PC-3 (cell line): ENCODE measurements around the gene PACRG. TPM values are rescaled to one million over a fixed set of nuclear protein-coding genes. Genes with fewer than 3 reads are reported as not detected.

Source experiments
- ATAC-seq: fragments of 200-7000 bp; cut with Tn5 transposase; 2 replicates; pipeline ENCODE4 v1.9.1; 2020; ENCODE audit warnings: mild to moderate bottlenecking, moderate library complexity
- BruUV-seq: library from RNA; stranded (reverse); fragments of 400-500 nt; replicated peaks from 2 replicates; lab custom pipeline; 2021; lab: Mats Ljungman, UMichigan
- CTCF ChIA-PET: fragments of 300-600 bp; sonication (Branson Sonifier 250); formaldehyde crosslinking; loops from one replicate; lab custom pipeline; 2022; ENCODE audit warnings: antibody characterized with exemption; lab: Charles Lee
- POLR2A ChIA-PET: fragments of 300-600 bp; sonication (Branson Sonifier 250); formaldehyde crosslinking; loops from one replicate; lab custom pipeline; 2022; ENCODE audit warnings: antibody characterized with exemption; ENCODE audit not compliant: unreplicated experiment; lab: Charles Lee
- DNase-seq: peaks from one replicate; pipeline ENCODE4 v3.0.0-alpha.2; 2015
- H2AFZ ChIP-seq: fragments of 300-600 bp; sonication (generic); 2 replicates; pipeline ENCODE4 v1.6.0; 2016; ENCODE audit warnings: antibody characterized with exemption, low read length
- H3F3A ChIP-seq: fragments of 300-600 bp; sonication (generic); one replicate; pipeline ENCODE4 v1.6.0; 2017; ENCODE audit warnings: antibody characterized with exemption, low read length, control low read depth, mild to moderate bottlenecking; ENCODE audit not compliant: unreplicated experiment
- H3K27ac ChIP-seq: fragments of 300-600 bp; sonication (generic); 2 replicates; pipeline ENCODE4 v1.5.1; 2016; ENCODE audit warnings: mild to moderate bottlenecking, low read length
- H3K27me3 ChIP-seq: fragments of 300-600 bp; sonication (generic); 2 replicates; pipeline ENCODE4 v1.6.1; 2016; ENCODE audit warnings: low read length, mixed read lengths
- H3K36me3 ChIP-seq: fragments of 300-600 bp; sonication (generic); 2 replicates; pipeline ENCODE4 v1.6.1; 2016; ENCODE audit warnings: low read depth, mixed run types, low read length, mixed read lengths
- H3K4me1 ChIP-seq: fragments of 300-600 bp; sonication (generic); 2 replicates; pipeline ENCODE4 v1.5.1; 2016; ENCODE audit warnings: low read length; ENCODE audit not compliant: insufficient read depth
- H3K4me2 ChIP-seq: fragments of 300-600 bp; sonication (generic); 2 replicates; pipeline ENCODE4 v1.6.0; 2016; ENCODE audit warnings: low read length
- H3K4me3 ChIP-seq: fragments of 300-600 bp; sonication (generic); 2 replicates; pipeline ENCODE4 v1.5.1; 2016; ENCODE audit warnings: mild to moderate bottlenecking, low read length, mixed read lengths
- H3K79me2 ChIP-seq: fragments of 300-600 bp; sonication (generic); 2 replicates; pipeline ENCODE4 v1.6.1; 2017; ENCODE audit warnings: low read length, mixed read lengths
- H3K9ac ChIP-seq: fragments of 300-600 bp; sonication (generic); 2 replicates; pipeline ENCODE4 v1.6.0; 2016; ENCODE audit warnings: mild to moderate bottlenecking, low read length
- H3K9me2 ChIP-seq: fragments of 300-600 bp; sonication (generic); replicated peaks from 2 replicates; pipeline ENCODE4 v1.6.1; 2016; ENCODE audit warnings: mixed run types, low read length, mixed read lengths
- H3K9me3 ChIP-seq: fragments of 300-600 bp; sonication (generic); 2 replicates; pipeline ENCODE4 v1.6.1; 2016; ENCODE audit warnings: low read length, mixed read lengths
- H4K20me1 ChIP-seq: fragments of 300-600 bp; sonication (generic); 2 replicates; pipeline ENCODE4 v1.6.1; 2016; ENCODE audit warnings: low read length, mixed read lengths
- EZH2 ChIP-seq: fragments of 300-600 bp; sonication (generic); IDR thresholded peaks from one replicate; pipeline ENCODE4 v1.6.1; 2017; ENCODE audit warnings: antibody characterized with exemption, mild to moderate bottlenecking, low read length; ENCODE audit not compliant: unreplicated experiment
- EZH2phosphoT487 ChIP-seq: fragments of 300-600 bp; sonication (generic); IDR thresholded peaks from 2 replicates; pipeline ENCODE4 v1.6.1; 2018; ENCODE audit warnings: mild to moderate bottlenecking, antibody characterized with exemption, low read length, borderline replicate concordance
- intact Hi-C: fragments of 100-400 bp; cut with micrococcal nuclease; formaldehyde crosslinking; loops from 2 replicates; pipeline ENCODE4 v1.9.0; 2023
- total RNA-seq: library from RNA; depleted of rRNA; stranded (reverse); fragments of >200 nt; gene quantifications from 2 replicates; pipeline ENCODE4 v1.2.3, GENCODE V29; 2014
- TF ChIP-seq, protein P1 (sequence below): fragments of 300-600 bp; sonication (generic); conservative IDR thresholded peaks from 2 replicates; pipeline ENCODE4 v1.5.1; 2017; ENCODE audit warnings: antibody characterized with exemption, low read depth, mild to moderate bottlenecking, low read length

The PACRG gene
- total RNA-seq, 1 experiment from 2014 or later, result not detected

DNA sequence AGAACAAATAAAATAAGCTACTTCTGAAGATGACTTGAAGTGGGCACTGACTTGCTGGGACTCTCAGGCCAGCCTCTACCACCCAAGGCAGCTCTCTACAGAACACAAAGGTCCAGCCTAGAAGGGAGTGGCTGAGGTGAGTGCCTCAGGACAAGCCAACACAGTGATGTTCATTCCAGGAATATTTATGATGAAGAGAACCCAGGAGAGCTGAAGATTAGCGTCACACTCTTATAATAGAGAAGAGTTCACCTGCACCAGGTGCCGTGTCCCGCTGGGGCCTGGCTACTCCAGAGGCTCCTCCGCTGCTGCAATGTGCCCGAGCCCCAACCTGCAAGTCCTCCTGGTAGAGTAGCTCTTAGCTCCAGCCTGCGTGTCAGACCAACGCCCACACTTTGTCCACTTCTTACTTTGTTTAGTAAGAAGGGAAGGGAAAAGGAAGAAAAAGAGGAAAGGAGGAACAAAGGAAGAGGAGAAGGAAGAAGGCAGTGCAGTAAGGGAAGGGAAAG is 504.3 kb downstream of the PACRG start:
- no peak overlapping the region for H2AFZ ChIP-seq
- no peaks in the 10 kb centered on the region for H3K9me3 ChIP-seq
- H3K27ac ChIP-seq, result no peak overlapping the region
- POLR2A ChIA-PET, result no interaction called here
- H4K20me1 ChIP-seq, result no peaks in the 10 kb centered on the region
- H3K4me1 ChIP-seq, result no peaks in the 10 kb centered on the region
- ATAC-seq, result no peak
- DNase-seq, result no peak
- CTCF ChIA-PET, result no interaction called here
- no peaks in the 10 kb centered on the region for H3K9me2 ChIP-seq
- H3K36me3 ChIP-seq, result no peaks in the 10 kb centered on the region
- no peak overlapping the region for H3K4me3 ChIP-seq
- no peak overlapping the region for H3K4me2 ChIP-seq
- no peaks in the 10 kb centered on the region for H3K27me3 ChIP-seq
- H3K79me2 ChIP-seq, result no peaks in the 10 kb centered on the region
- intact Hi-C loops, result no loop called here
- TF ChIP-seq EZH2phosphoT487, result no peak
- TF ChIP-seq, protein P1, sequence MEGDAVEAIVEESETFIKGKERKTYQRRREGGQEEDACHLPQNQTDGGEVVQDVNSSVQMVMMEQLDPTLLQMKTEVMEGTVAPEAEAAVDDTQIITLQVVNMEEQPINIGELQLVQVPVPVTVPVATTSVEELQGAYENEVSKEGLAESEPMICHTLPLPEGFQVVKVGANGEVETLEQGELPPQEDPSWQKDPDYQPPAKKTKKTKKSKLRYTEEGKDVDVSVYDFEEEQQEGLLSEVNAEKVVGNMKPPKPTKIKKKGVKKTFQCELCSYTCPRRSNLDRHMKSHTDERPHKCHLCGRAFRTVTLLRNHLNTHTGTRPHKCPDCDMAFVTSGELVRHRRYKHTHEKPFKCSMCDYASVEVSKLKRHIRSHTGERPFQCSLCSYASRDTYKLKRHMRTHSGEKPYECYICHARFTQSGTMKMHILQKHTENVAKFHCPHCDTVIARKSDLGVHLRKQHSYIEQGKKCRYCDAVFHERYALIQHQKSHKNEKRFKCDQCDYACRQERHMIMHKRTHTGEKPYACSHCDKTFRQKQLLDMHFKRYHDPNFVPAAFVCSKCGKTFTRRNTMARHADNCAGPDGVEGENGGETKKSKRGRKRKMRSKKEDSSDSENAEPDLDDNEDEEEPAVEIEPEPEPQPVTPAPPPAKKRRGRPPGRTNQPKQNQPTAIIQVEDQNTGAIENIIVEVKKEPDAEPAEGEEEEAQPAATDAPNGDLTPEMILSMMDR, result no peak
- TF ChIP-seq EZH2, result no peak
- no TSS peak for BruUV-seq
- H3K9ac ChIP-seq, result no peak overlapping the region
- no peaks in the 10 kb centered on the region for H3F3A ChIP-seq

DNA sequence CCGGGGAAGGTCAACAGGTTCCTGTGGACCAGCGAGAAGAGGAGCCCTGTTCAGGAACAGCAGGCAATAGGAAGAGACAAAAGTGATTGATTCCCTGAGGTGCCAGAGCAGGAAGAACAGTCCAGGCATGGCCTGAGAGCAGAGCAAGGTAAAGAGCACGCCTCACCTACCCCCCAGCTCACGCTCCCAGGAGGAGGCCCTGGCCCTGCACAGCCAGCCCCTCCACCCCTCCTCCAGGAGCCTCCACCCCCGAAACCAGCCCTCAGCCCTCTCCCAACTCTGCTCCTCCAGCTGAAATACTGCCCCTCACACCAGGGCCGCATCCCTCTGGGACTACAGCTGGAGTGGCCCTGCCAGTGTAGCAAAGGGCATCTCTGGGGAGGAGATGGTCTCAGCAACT is 504.9 kb downstream of the PACRG start:
- H3K27me3 ChIP-seq, result no peaks in the 10 kb centered on the region
- H3K9ac ChIP-seq, result no peak overlapping the region
- no peak overlapping the region for H3K4me3 ChIP-seq
- H4K20me1 ChIP-seq, result no peaks in the 10 kb centered on the region
- no peaks in the 10 kb centered on the region for H3K9me3 ChIP-seq
- no peak overlapping the region for H3K27ac ChIP-seq
- DNase-seq (no peak), ATAC-seq (no peak)
- H3K36me3 ChIP-seq, result no peaks in the 10 kb centered on the region
- intact Hi-C loops, result no loop called here
- CTCF ChIA-PET, result no interaction called here
- H3K4me1 ChIP-seq, result no peaks in the 10 kb centered on the region
- POLR2A ChIA-PET, result no interaction called here
- no peak overlapping the region for H2AFZ ChIP-seq
- TF ChIP-seq EZH2phosphoT487 (no peak), EZH2 (no peak)
- TF ChIP-seq, protein P1, result no peak
- no peaks in the 10 kb centered on the region for H3K9me2 ChIP-seq
- no peaks in the 10 kb centered on the region for H3K79me2 ChIP-seq
- BruUV-seq, result no TSS peak
- no peaks in the 10 kb centered on the region for H3F3A ChIP-seq
- H3K4me2 ChIP-seq, result no peak overlapping the region

DNA sequence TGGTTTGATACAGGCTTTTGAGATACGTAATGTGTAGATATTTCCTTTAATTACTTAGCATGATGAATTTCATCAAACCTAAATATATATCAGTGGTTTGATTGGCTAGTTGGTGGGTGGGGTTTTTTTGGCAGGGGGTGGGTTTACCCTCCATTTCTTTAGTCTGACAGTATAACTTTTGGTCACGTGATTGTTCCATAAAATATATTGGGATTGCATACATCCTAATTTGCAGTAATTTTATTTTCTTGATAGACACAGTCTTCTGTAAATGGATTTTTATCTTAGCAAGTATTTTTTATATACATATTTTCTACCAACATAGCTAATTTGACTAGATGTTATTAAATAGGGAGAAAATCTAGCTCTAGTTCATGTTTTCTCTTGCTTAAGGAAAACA is 509.3 kb downstream of the PACRG start:
- Histone ChIP-seq H4K20me1 (no peaks in the 10 kb centered on the region), H3K36me3 (no peaks in the 10 kb centered on the region), H3K4me2 (no peak overlapping the region), H3K4me1 (peaks cover under 1% of the 10 kb centered on the region; the same call in 1 of the 2 replicates), H2AFZ (no peak overlapping the region), H3K9me2 (no peaks in the 10 kb centered on the region), H3K9ac (no peak overlapping the region), H3K79me2 (no peaks in the 10 kb centered on the region), H3K9me3 (no peaks in the 10 kb centered on the region), H3K27ac (no peak overlapping the region), H3F3A (no peaks in the 10 kb centered on the region), H3K27me3 (no peaks in the 10 kb centered on the region), H3K4me3 (no peak overlapping the region)
- ChIA-PET POLR2A (no interaction called here), CTCF (no interaction called here)
- no peak for TF ChIP-seq EZH2
- TF ChIP-seq EZH2phosphoT487, result no peak
- TF ChIP-seq, protein P1, result no peak
- intact Hi-C loops, result no loop called here
- no TSS peak for BruUV-seq
- no peak for ATAC-seq
- DNase-seq, result no peak
